Vagina (tissue), 2 donors: ENCODE results near the gene DACT2. TPM values are rescaled to one million over a fixed set of nuclear protein-coding genes. Genes with fewer than 3 reads are reported as not detected.

Experiments
- DNase-seq, 2 donors: peaks; one replicate each; pipeline ENCODE4 v3.0.0-alpha.2; 2017; ENCODE audit errors: extremely low spot score in 2 of 2
- H3K27ac ChIP-seq: fragments of 200-600 bp; sonication (generic); one replicate; pipeline ENCODE4 v1.5.1; 2019
- H3K27me3 ChIP-seq: fragments of 200-600 bp; sonication (generic); one replicate; pipeline ENCODE4 v1.5.1; 2019
- H3K36me3 ChIP-seq, 2 donors: fragments of 200-600 bp; sonication (generic); one replicate each; pipeline ENCODE4 v1.5.1; 2017 to 2019
- H3K4me1 ChIP-seq: fragments of 200-600 bp; sonication (generic); one replicate; pipeline ENCODE4 v1.5.1; 2019
- H3K4me3 ChIP-seq, 2 donors: fragments of 200-600 bp; sonication (generic); 1 replicate in 1 of 2; 2 replicates in 1 of 2; pipeline ENCODE4 v1.5.1; 2016 to 2019
- H3K9me3 ChIP-seq: fragments of 200-600 bp; sonication (generic); one replicate; pipeline ENCODE4 v1.5.1; 2019
- POLR2A ChIP-seq, 2 donors: fragments of 450-650 bp; IDR thresholded peaks; one replicate each; pipeline ENCODE4 v1.6.1; 2017; ENCODE audit warnings: antibody characterized with exemption in 2 of 2, mild to moderate bottlenecking in 2 of 2, moderate library complexity in 2 of 2
- POLR2AphosphoS5 ChIP-seq, 2 donors: sonication (generic); formaldehyde crosslinking; IDR thresholded peaks; one replicate each; pipeline ENCODE4 v1.9.0; 2017; ENCODE audit warnings: antibody characterized with exemption in 2 of 2, mild to moderate bottlenecking in 2 of 2, low read depth in 1 of 2; ENCODE audit not compliant: insufficient read depth in 1 of 2
- intact Hi-C: fragments of 100-400 bp; cut with DNase I; formaldehyde crosslinking; loops from one replicate; pipeline ENCODE4 v1.15.1; 2023
- total RNA-seq: library from RNA; depleted of rRNA; stranded (reverse); fragments of >200 nt; gene quantifications from one replicate; pipeline ENCODE4 v1.2.3, GENCODE V29; 2016
- TF ChIP-seq, protein P1 (sequence below), 3 experiments: fragments of 450-650 bp in 2 of 3; fragments of 200-600 bp in 1 of 3; sonication (generic) in 1 of 3; IDR thresholded peaks; one replicate each; pipeline ENCODE4 v1.5.1; 2017 to 2019; ENCODE audit warnings: antibody characterized with exemption in 3 of 3, mild to moderate bottlenecking in 2 of 3, moderate library complexity in 2 of 3

Gene DACT2
- total RNA-seq, 1 donor from 2014 or later = 1.5 TPM

DNA sequence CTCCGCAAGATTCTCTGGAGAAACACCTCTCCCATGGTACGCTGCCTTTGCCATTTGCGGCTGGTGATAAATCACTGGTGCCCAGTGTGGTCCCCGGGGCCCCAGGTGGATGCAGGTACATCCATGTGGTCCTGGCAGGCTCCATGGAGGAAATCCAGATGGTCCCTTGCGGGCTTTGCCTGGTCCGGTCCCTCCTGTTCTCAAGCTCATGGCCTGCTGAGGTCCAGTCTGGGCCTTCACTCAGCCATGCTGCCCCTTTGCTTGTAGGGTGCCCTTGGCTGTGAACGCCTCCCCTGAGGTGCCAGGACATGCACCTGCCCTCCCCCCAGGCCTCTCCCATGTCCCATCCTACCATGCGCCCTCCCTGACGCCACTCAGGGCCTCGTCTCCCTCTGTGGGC, 21.2 kb upstream of the DACT2 start:
- TF ChIP-seq POLR2A (IDR thresholded peaks at IDR 0.05) (no peak), POLR2AphosphoS5 (IDR thresholded peaks at IDR 0.05; ENCODE audit: insufficient read depth in 1 of 2, low read depth in 1 of 2) (no peak)
- TF ChIP-seq, protein P1, sequence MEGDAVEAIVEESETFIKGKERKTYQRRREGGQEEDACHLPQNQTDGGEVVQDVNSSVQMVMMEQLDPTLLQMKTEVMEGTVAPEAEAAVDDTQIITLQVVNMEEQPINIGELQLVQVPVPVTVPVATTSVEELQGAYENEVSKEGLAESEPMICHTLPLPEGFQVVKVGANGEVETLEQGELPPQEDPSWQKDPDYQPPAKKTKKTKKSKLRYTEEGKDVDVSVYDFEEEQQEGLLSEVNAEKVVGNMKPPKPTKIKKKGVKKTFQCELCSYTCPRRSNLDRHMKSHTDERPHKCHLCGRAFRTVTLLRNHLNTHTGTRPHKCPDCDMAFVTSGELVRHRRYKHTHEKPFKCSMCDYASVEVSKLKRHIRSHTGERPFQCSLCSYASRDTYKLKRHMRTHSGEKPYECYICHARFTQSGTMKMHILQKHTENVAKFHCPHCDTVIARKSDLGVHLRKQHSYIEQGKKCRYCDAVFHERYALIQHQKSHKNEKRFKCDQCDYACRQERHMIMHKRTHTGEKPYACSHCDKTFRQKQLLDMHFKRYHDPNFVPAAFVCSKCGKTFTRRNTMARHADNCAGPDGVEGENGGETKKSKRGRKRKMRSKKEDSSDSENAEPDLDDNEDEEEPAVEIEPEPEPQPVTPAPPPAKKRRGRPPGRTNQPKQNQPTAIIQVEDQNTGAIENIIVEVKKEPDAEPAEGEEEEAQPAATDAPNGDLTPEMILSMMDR (IDR thresholded peaks at IDR 0.05) = no peak
- intact Hi-C loops = no loop called here

DNA sequence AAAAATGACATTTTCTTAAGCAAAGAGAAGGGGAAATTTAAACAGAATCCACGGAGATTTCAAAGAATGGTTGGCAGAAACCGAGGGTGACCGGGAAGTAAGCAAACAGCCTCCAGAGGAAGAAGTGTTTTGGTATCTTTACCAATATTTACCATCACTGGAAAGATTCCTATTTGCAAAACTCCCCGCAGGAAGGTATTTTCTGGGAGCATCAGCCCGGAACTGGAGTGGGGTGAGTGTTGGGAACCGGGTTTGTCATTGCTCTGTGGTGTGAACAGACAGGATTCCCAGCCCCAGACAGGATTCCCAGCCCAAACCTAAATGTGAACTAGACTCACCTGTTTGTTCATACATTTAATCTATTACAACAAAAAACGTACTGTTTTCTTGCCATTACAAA, 19.2 kb upstream of the DACT2 start:
- H3K27me3 ChIP-seq = no peaks in the 10 kb centered on the region
- intact Hi-C loops = no loop called here
- no peak overlapping the region for H3K27ac ChIP-seq
- no peak for TF ChIP-seq POLR2A (IDR thresholded peaks at IDR 0.05)
- TF ChIP-seq, protein P1 (IDR thresholded peaks at IDR 0.05) = no peak
- TF ChIP-seq POLR2AphosphoS5 (IDR thresholded peaks at IDR 0.05; ENCODE audit: insufficient read depth in 1 of 2, low read depth in 1 of 2) = no peak
- no peaks in the 10 kb centered on the region for H3K4me1 ChIP-seq
- no peak for DNase-seq
- no peaks in the 10 kb centered on the region for H3K36me3 ChIP-seq
- no peak overlapping the region for H3K4me3 ChIP-seq
- no peaks in the 10 kb centered on the region for H3K9me3 ChIP-seq

More for the DNA sequence above, 21.2 kb upstream of the DACT2 start:
- no peaks in the 10 kb centered on the region for H3K27me3 ChIP-seq
- H3K27ac ChIP-seq = no peak overlapping the region
- no peaks in the 10 kb centered on the region for H3K36me3 ChIP-seq
- no peak for DNase-seq
- no peak overlapping the region for H3K4me3 ChIP-seq
- H3K4me1 ChIP-seq = no peaks in the 10 kb centered on the region
- no peaks in the 10 kb centered on the region for H3K9me3 ChIP-seq

DNA sequence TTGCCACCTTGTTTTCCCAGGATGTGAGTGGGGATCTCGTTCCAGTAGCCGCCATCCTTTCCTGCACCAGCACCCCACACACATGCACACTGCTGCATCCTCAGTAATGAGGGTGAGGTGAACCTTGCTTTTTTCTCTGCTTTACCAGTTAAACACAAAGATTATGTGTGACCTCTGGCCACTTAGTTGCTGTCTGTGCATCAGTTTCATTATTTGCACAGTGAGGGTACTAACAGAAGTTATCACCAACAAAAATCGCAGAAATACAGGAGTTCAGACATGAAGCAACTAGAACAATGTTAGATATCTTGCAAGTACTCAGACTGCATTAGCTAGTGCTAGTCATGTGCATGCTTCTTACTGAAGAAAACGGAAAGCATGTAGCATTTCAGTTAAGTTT, 17.4 kb upstream of the DACT2 start:
- Histone ChIP-seq H3K36me3 (no peaks in the 10 kb centered on the region), H3K27ac (no peak overlapping the region), H3K4me3 (no peak overlapping the region), H3K4me1 (no peaks in the 10 kb centered on the region), H3K27me3 (no peaks in the 10 kb centered on the region), H3K9me3 (no peaks in the 10 kb centered on the region)
- intact Hi-C loops = no loop called here
- no peak for DNase-seq
- TF ChIP-seq POLR2AphosphoS5 (IDR thresholded peaks at IDR 0.05; ENCODE audit: insufficient read depth in 1 of 2, low read depth in 1 of 2) (no peak), POLR2A (IDR thresholded peaks at IDR 0.05) (no peak)
- TF ChIP-seq, protein P1 (IDR thresholded peaks at IDR 0.05) = no peak

DNA sequence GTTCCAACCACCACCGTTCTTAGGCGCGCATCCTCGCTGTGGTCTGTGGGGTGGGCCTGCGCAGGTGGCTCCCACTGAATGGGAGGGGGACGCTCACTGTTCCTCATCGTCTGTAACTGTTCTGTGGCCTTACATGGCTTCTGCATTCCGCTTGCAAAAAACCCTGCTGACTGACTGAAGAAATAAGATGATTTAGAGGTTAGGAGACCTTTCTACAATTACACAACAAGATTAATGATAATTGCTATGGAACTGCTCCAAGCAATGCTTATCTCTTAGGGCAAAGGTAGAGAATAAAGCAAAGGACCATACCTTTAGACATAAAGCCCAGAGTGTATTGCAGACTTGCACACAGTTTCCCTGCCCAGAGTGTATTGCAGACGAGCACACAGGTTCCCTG, 14.4 kb upstream of the DACT2 start:
- H3K9me3 ChIP-seq = no peaks in the 10 kb centered on the region
- H3K4me3 ChIP-seq = no peak overlapping the region
- intact Hi-C loops = no loop called here
- no peak overlapping the region for H3K27ac ChIP-seq
- no peaks in the 10 kb centered on the region for H3K4me1 ChIP-seq
- H3K36me3 ChIP-seq = no peaks in the 10 kb centered on the region
- H3K27me3 ChIP-seq = no peaks in the 10 kb centered on the region
- no peak for DNase-seq
- TF ChIP-seq, protein P1 (IDR thresholded peaks at IDR 0.05) = no peak
- TF ChIP-seq POLR2AphosphoS5 (IDR thresholded peaks at IDR 0.05; ENCODE audit: insufficient read depth in 1 of 2, low read depth in 1 of 2) (no peak), POLR2A (IDR thresholded peaks at IDR 0.05) (no peak)

DNA sequence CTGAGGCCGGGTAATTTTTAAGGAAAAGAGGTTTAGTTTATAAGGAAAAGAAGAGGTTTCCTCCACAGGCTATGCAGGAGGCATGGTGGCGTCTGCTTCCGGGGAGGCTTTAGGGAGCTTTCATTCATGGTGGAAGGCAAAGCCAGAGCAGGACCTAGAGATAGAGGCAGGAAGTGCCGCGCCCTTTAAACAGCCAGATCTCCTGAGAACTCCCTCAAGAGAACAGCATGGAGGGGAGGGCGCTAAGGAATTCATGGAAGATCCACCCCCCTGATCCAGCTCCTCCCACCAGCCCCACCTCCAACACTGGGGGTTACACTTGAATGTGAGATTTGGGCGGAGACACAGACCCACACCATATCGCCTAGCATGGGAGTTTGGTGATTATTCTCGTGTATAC, 13.9 kb upstream of the DACT2 start:
- TF ChIP-seq POLR2AphosphoS5 (IDR thresholded peaks at IDR 0.05; ENCODE audit: insufficient read depth in 1 of 2, low read depth in 1 of 2) = no peak
- TF ChIP-seq, protein P1 (IDR thresholded peaks at IDR 0.05) = no peak
- no peak for TF ChIP-seq POLR2A (IDR thresholded peaks at IDR 0.05)
- Histone ChIP-seq H3K36me3 (no peaks in the 10 kb centered on the region), H3K4me3 (no peak overlapping the region), H3K9me3 (no peaks in the 10 kb centered on the region), H3K27me3 (no peaks in the 10 kb centered on the region), H3K4me1 (no peaks in the 10 kb centered on the region), H3K27ac (no peak overlapping the region)
- DNase-seq = no peak
- intact Hi-C loops = no loop called here
